GM18519 (cell line): ENCODE measurements around the gene GALNTL6.
"Not testable (repeated sequence)": the region's sequence is repeated elsewhere in the genome, so short reads cannot be mapped to it uniquely, and the experiment has no call there.

Experiments used
- ATAC-seq: cut with Tn5 transposase; IDR thresholded peaks from one replicate; pipeline ENCODE4 v1.9.1; 2021; ENCODE audit warnings: mild to moderate bottlenecking, moderate library complexity; ENCODE audit not compliant: unreplicated experiment, low FRiP score

Gene GALNTL6

DNA sequence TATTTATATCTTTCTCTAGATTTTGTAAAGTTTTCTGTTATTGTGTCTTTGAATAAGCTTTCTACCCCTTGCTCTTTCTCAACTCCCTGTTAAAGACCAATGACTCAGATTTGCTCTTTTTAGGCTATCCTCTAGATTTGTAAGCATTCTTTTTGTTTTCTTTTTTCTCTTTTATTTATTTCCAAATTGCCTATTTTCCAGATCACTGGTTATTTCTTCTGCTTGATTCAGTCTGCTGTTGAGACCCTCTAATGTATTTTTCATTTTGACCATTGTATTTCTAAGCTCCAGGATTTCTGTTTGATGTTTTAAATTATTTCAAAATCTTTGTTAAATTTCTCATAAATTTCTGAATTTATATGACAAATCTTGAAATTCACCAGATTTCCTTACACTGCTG, 892.8 kb downstream of the GALNTL6 start:
- ATAC-seq = no peak

GRCh38 chr4:172707622-172708021, 894.4 kb downstream of the GALNTL6 start:
- ATAC-seq = no peak

DNA sequence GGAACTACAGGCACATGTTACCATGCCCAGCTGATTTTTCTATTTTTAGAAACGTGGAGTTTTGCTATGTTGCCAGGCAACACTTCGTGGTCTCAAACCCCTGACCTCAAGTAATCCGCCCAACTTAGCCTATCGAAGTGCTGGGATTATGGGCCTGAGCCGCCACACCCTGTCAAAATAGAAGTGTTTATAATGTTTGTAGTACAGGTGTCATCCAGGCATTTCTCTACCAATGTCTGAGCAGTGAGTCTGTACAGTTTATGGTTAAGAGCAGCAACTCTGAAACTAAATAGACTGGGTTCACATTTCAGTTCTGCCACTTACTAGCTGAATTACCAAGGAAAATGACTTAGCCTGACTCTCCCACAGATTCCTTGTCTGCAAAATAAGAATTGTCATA, 895.0 kb downstream of the GALNTL6 start:
- no peak for ATAC-seq

- ATAC-seq = no peak
Observed at GRCh38 chr4:172709376-172709775, 896.2 kb downstream of the GALNTL6 start.

GRCh38 chr4:172716291-172716690, 903.1 kb downstream of the GALNTL6 start:
- no peak for ATAC-seq

- no peak for ATAC-seq
Observed at GRCh38 chr4:172721659-172722058, 908.5 kb downstream of the GALNTL6 start.

DNA sequence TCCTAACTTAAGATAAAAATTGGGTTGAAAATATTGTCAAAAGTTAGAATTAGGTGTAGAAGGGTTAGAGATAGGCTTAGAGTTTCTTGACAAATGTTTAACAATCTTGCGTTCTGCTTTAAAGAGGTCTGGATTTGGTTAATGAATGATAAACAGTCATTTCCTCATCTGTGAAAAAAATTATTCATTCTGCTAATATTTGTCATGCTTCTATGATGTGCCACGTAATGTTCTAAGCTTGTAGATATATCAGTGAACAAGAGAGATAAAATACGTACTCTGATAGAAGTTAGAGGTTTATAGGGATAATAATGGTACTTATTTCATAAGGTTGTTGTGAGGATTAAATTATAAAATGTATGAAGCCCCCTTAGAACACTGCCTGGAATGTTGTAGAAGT, 912.4 kb downstream of the GALNTL6 start:
- no peak for ATAC-seq

DNA sequence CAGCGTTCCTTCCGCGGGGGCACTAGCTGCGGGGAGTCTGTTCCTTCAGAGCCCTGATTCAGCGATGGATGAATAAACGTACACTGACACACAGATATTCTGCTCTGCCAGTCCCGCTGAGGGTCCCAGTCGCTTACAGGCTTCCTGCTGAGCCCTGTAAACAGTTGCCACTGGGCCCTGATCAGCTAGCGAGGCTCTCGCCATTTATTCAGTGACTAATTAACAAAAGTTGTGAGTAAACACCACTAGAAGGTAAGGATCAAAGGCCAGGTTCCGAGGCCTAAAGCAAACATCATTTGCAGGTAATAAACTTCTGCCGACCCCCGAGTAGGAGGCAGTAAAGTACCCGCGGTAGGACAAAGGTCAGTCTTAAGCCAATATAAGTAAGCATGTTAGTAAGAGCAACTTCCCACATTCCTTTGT, 912.8 kb downstream of the GALNTL6 start:
- ATAC-seq = no peak

DNA sequence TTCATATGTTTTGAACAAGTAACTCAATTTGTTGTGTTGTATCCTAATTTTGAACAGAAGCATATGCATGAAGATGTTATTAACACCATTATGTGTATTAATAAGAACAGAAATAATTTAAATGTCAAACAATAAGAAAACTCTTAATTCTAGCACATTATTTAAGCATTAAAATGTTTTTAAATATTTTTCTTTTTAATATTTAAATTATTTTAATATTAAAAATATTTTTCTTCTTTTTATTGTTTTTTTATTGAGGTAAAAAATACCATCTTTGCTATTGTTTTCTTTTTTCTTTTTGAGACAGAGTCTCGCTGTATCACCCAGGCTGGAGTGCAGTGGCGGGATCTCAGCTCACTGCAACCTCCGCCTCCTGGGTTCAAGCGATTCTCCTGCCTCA, 914.4 kb downstream of the GALNTL6 start:
- no peak for ATAC-seq

- not testable (repeated sequence) for ATAC-seq
Observed at GRCh38 chr4:172733645-172734044, 920.4 kb downstream of the GALNTL6 start.

DNA sequence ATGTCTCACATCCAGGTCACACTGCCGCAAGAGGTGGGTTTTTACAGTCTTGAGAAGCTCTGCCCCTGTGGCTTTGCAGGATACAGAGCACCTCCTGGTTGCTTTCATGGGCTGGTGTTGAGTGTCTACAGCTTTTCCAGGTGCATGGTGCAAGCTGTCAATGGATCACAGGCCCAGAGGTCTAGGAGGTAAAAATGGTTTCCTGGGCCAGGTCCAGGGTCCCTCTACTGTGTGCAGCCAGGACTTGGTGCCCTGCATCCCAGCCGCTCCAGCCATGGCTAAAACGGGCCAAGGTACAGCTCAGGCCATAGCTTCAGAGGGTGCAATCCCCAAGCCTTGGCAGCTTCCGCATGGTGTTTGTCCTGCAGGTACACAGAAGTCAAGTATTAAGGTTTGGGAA, 921.4 kb downstream of the GALNTL6 start:
- no peak for ATAC-seq

- no peak for ATAC-seq
Observed at GRCh38 chr4:172736046-172736445, 922.8 kb downstream of the GALNTL6 start.

GRCh38 chr4:172740434-172740833, 927.2 kb downstream of the GALNTL6 start:
- ATAC-seq = peak; percentile 99

DNA sequence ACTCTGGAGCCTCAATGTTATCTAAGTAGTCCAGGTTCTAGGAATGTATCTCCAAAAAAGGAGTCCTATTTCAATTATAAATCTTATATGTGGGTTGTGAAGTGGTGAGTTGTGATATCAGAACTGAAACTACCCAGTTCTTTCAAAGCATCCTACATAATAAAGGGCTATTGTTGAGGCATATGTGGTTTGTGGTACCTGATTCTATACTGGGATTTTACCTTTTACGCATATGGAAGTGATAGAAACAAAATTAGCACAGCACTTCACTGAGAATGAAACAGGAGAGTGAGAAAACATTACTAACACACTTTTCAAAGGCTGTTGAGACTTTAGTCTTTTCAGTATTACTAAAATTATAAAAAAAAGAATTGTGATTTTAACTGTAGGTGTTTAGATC, 937.7 kb downstream of the GALNTL6 start:
- peak; percentile 99 for ATAC-seq

- no peak for ATAC-seq
Observed at GRCh38 chr4:172751550-172751949, 938.3 kb downstream of the GALNTL6 start.

GRCh38 chr4:172758586-172759340, 945.6 kb downstream of the GALNTL6 start:
- no peak for ATAC-seq

DNA sequence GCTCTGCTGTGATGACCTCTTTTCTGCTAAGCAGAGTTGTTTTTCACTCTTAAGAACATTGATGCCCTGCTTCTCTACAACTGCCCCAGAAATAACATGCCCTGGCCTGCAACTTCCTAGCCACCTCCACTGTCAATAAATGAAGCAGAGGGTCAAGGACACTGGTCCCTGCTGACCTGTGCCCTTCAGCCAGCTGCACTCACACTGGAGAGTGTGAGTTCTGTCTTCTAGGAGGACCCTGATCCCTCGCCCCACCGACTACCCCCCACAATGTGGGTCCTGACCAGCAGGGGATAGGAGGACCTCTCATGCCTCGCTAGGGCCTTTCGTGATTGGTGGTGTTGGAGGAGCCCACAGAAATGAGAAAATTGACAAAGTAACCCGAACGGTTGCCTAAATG, 947.3 kb downstream of the GALNTL6 start:
- no peak for ATAC-seq

- no peak for ATAC-seq
Observed at GRCh38 chr4:172762895-172763294, 949.7 kb downstream of the GALNTL6 start.

GRCh38 chr4:172770787-172771186, 957.6 kb downstream of the GALNTL6 start:
- no peak for ATAC-seq

DNA sequence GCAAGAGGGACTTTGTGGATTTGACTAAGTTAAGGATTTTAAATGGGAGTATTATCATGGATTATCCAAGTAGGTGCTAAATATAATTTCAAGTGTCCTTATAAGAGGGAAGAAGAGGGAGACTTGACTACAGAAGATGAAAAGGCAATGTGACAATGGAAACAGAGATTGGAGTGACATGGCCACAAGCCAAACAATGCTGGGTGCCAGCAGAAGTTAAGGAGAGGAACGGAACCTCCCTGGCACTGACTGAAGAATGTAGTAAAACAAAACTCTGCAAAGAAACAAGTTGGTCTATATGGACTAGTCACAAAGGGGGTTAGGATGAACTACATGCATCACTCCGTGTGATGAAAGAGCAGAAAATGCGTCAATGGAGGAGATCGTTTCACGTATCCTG, 959.6 kb downstream of the GALNTL6 start:
- no peak for ATAC-seq

GRCh38 chr4:172776203-172776861, 963.1 kb downstream of the GALNTL6 start:
- ATAC-seq = no peak
